ENCODE data around the gene ZNF44.

The ZNF44 gene

DNA sequence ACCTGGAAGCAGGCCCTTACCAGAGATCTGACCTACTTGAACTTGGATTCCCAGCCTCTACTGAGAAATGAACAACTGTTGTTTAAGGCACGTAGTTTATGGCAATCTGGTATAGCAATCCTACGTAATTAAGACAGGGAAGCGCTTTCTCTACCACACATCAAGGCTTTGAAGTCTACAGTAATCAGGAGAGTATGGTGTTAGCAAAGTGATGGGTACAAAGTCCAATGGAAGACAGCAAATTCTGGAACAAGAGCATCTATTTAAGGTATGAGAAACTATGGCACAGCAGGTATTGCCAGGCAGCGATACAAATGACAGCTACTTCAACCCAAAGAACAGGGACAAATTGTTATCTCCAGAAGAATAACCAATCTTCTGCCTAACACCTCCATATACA is 35.7 kb upstream of the ZNF44 start:
- Histone ChIP-seq H3K14ac (ENCODE audit: low read length) (no peak overlapping the region), H3K23ac (ENCODE audit: low read length) (no peak overlapping the region), H3K79me1 (ENCODE audit: low read length) (peaks cover 7% of the 10 kb centered on the region), H3K4me2 (ENCODE audit: low read length) (no peak overlapping the region), H3K36me3 (ENCODE audit: control insufficient read depth in 1 of 2, insufficient read depth in 2 of 2, low read length in 2 of 2) (no peaks in the 10 kb centered on the region), H2AFZ (ENCODE audit: insufficient read depth, low read length, poor library complexity) (no peak overlapping the region), H3K4me3 (ENCODE audit: low read depth, low read length) (no peak overlapping the region), H3K79me2 (ENCODE audit: control insufficient read depth, insufficient read depth, low read length, poor library complexity) (peaks cover 4% of the 10 kb centered on the region), H3K4me1 (ENCODE audit: control insufficient read depth in 1 of 2, insufficient read depth in 2 of 2, low read length in 2 of 2) (peaks cover 6 to 13% of the 10 kb centered on the region in 2 experiments), H4K91ac (ENCODE audit: low read depth, low read length) (no peak overlapping the region), H3K9me3 (ENCODE audit: insufficient read depth, low read depth, low read length) (no peaks in the 10 kb centered on the region), H2BK12ac (ENCODE audit: low read length) (no peak overlapping the region), H3K27me3 (ENCODE audit: insufficient read depth, low read length) (no peaks in the 10 kb centered on the region), H3K4ac (ENCODE audit: low read depth, low read length) (no peak overlapping the region), H4K12ac (ENCODE audit: low read depth, low read length) (no peak overlapping the region), H2BK120ac (ENCODE audit: insufficient read depth, low read length, poor library complexity) (no peak overlapping the region), H3K9ac (ENCODE audit: low read length) (no peak overlapping the region), H4K8ac (ENCODE audit: low read depth, low read length) (no peak overlapping the region), H3K18ac (ENCODE audit: low read length) (no peak overlapping the region), H2BK5ac (ENCODE audit: low read depth, low read length, poor library complexity) (no peak overlapping the region), H2AK5ac (ENCODE audit: low read length) (no peak overlapping the region), H3K27ac (ENCODE audit: low read depth, low read length) (no peak overlapping the region)
- WGBS (ENCODE audit: extremely low coverage, insufficient coverage, insufficient read length) = no CpG with 5 or more reads among the region's 4 CpGs
- no peak for DNase-seq

DNA sequence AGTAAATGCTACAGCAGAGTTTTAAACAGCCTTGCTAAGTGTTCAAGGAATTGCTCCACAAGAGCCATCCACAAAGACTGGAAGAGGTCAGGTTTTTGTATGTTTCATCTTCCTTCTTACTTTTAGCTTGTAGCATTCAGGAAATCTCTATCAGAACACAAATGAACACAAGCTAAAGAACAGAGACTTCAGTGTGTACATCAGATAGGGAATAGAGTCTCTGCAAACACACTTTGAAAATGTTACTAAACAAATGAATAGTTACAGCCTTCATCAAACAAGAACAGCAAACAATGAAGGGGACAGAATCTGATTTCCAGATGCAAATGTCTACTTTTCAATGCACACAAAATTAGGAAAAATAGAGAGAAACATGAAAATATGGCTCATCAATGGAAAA is 31.0 kb upstream of the ZNF44 start:
- no peak overlapping the region for H3K18ac ChIP-seq (ENCODE audit: low read length)
- no peak overlapping the region for H3K4ac ChIP-seq (ENCODE audit: low read depth, low read length)
- H2BK5ac ChIP-seq (ENCODE audit: low read depth, low read length, poor library complexity) = no peak overlapping the region
- H4K12ac ChIP-seq (ENCODE audit: low read depth, low read length) = no peak overlapping the region
- no peak overlapping the region for H2AK5ac ChIP-seq (ENCODE audit: low read length)
- no peak overlapping the region for H3K27ac ChIP-seq (ENCODE audit: low read depth, low read length)
- no peak overlapping the region for H3K23ac ChIP-seq (ENCODE audit: low read length)
- H3K79me2 ChIP-seq (ENCODE audit: control insufficient read depth, insufficient read depth, low read length, poor library complexity) = no peaks in the 10 kb centered on the region
- peaks cover 3 to 8% of the 10 kb centered on the region in 2 experiments for H3K36me3 ChIP-seq (ENCODE audit: control insufficient read depth in 1 of 2, insufficient read depth in 2 of 2, low read length in 2 of 2)
- H3K27me3 ChIP-seq (ENCODE audit: insufficient read depth, low read length) = no peaks in the 10 kb centered on the region
- no peaks in the 10 kb centered on the region for H3K79me1 ChIP-seq (ENCODE audit: low read length)
- no peak overlapping the region for H2BK12ac ChIP-seq (ENCODE audit: low read length)
- no peak overlapping the region for H4K8ac ChIP-seq (ENCODE audit: low read depth, low read length)
- H2AFZ ChIP-seq (ENCODE audit: insufficient read depth, low read length, poor library complexity) = no peak overlapping the region
- no peak overlapping the region for H3K4me3 ChIP-seq (ENCODE audit: low read depth, low read length)
- H3K14ac ChIP-seq (ENCODE audit: low read length) = no peak overlapping the region
- no peak overlapping the region for H4K91ac ChIP-seq (ENCODE audit: low read depth, low read length)
- H2BK120ac ChIP-seq (ENCODE audit: insufficient read depth, low read length, poor library complexity) = no peak overlapping the region
- H3K9ac ChIP-seq (ENCODE audit: low read length) = no peak overlapping the region
- DNase-seq = no peak
- no peak overlapping the region for H3K4me2 ChIP-seq (ENCODE audit: low read length)
- peaks cover 7% of the 10 kb centered on the region for H3K9me3 ChIP-seq (ENCODE audit: insufficient read depth, low read depth, low read length)
- no peaks in the 10 kb centered on the region for H3K4me1 ChIP-seq (ENCODE audit: control insufficient read depth in 1 of 2, insufficient read depth in 2 of 2, low read length in 2 of 2)

DNA sequence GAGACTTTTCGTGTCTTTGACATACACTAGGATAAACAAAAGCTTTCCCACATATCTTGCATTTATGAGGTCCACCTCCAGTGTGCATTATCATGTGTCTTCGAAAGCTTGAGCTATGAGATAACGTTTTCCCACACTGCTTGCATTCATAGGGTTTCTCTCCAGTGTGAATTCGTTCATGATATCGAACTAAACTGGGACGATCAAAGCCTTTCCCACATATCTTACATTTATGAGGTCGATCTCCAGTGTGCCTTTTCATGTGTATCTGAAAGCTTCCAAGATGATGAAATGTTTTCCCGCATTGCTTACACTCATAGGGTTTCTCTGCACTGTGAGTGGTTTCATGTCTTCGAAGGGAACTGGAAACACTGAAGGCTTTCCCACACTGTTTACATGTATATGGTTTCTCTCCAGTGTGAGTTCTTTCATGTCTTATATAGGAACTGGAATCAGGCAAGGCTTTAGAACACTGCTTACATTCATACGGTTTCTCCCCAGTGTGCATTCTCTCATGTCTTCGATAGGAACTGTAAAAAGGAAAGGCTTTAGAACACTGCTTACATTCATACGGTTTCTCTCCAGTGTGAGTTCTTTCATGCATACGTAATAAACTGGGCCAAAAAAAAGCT is 24.2 kb upstream of the ZNF44 start:
- peaks cover 14% of the 10 kb centered on the region for H3K9me3 ChIP-seq (ENCODE audit: insufficient read depth, low read depth, low read length)
- no peak overlapping the region for H3K23ac ChIP-seq (ENCODE audit: low read length)
- H3K36me3 ChIP-seq (ENCODE audit: control insufficient read depth in 1 of 2, insufficient read depth in 2 of 2, low read length in 2 of 2) = peaks cover 18 to 22% of the 10 kb centered on the region in 2 experiments
- H2BK5ac ChIP-seq (ENCODE audit: low read depth, low read length, poor library complexity) = no peak overlapping the region
- no CpG with 5 or more reads among the region's 13 CpGs for WGBS (ENCODE audit: extremely low coverage, insufficient coverage, insufficient read length)
- no peaks in the 10 kb centered on the region for H3K79me1 ChIP-seq (ENCODE audit: low read length)
- no peak overlapping the region for H4K91ac ChIP-seq (ENCODE audit: low read depth, low read length)
- no peaks in the 10 kb centered on the region for H3K27me3 ChIP-seq (ENCODE audit: insufficient read depth, low read length)
- no peak overlapping the region for H2AFZ ChIP-seq (ENCODE audit: insufficient read depth, low read length, poor library complexity)
- no peak for DNase-seq
- no peak overlapping the region for H3K4ac ChIP-seq (ENCODE audit: low read depth, low read length)
- H3K9ac ChIP-seq (ENCODE audit: low read length) = no peak overlapping the region
- no peak overlapping the region for H2BK120ac ChIP-seq (ENCODE audit: insufficient read depth, low read length, poor library complexity)
- H3K18ac ChIP-seq (ENCODE audit: low read length) = no peak overlapping the region
- H3K79me2 ChIP-seq (ENCODE audit: control insufficient read depth, insufficient read depth, low read length, poor library complexity) = no peaks in the 10 kb centered on the region
- no peak overlapping the region for H2AK5ac ChIP-seq (ENCODE audit: low read length)
- H4K12ac ChIP-seq (ENCODE audit: low read depth, low read length) = no peak overlapping the region
- no peak overlapping the region for H2BK12ac ChIP-seq (ENCODE audit: low read length)
- no peak overlapping the region for H3K27ac ChIP-seq (ENCODE audit: low read depth, low read length)
- no peaks in the 10 kb centered on the region for H3K4me1 ChIP-seq (ENCODE audit: control insufficient read depth in 1 of 2, insufficient read depth in 2 of 2, low read length in 2 of 2)
- H3K4me3 ChIP-seq (ENCODE audit: low read depth, low read length) = no peak overlapping the region
- H4K8ac ChIP-seq (ENCODE audit: low read depth, low read length) = no peak overlapping the region
- H3K14ac ChIP-seq (ENCODE audit: low read length) = no peak overlapping the region
- H3K4me2 ChIP-seq (ENCODE audit: low read length) = no peak overlapping the region

DNA sequence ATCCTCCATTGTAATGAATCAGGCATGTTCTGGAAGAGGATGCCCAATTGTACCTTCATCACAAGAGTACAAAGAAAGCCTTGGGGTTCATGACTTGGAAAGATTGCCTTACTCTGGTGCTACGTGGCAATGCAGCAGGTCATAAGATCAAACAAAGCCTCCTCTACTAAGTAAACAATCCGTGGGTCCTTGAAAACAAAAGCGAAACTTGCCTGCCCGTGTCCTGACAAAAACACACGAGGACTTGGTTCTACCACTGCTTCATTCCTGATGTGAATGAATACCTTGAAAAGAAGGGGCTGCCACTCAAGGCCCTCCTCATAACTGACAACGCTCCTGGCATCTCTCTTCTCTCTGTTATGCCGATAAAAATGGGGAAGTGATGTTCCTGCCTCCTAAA is 19.9 kb upstream of the ZNF44 start:
- H3K4me2 ChIP-seq (ENCODE audit: low read length) = no peak overlapping the region
- no peak overlapping the region for H2AK5ac ChIP-seq (ENCODE audit: low read length)
- H3K79me1 ChIP-seq (ENCODE audit: low read length) = no peaks in the 10 kb centered on the region
- no peak overlapping the region for H3K14ac ChIP-seq (ENCODE audit: low read length)
- no peak overlapping the region for H4K91ac ChIP-seq (ENCODE audit: low read depth, low read length)
- H3K27ac ChIP-seq (ENCODE audit: low read depth, low read length) = no peak overlapping the region
- H3K4ac ChIP-seq (ENCODE audit: low read depth, low read length) = no peak overlapping the region
- H3K27me3 ChIP-seq (ENCODE audit: insufficient read depth, low read length) = no peaks in the 10 kb centered on the region
- H3K4me1 ChIP-seq (ENCODE audit: control insufficient read depth in 1 of 2, insufficient read depth in 2 of 2, low read length in 2 of 2) = no peaks in the 10 kb centered on the region
- no peak overlapping the region for H3K9ac ChIP-seq (ENCODE audit: low read length)
- no peak overlapping the region for H3K4me3 ChIP-seq (ENCODE audit: low read depth, low read length)
- no peak overlapping the region for H3K23ac ChIP-seq (ENCODE audit: low read length)
- H3K18ac ChIP-seq (ENCODE audit: low read length) = no peak overlapping the region
- H2BK120ac ChIP-seq (ENCODE audit: insufficient read depth, low read length, poor library complexity) = no peak overlapping the region
- peaks cover 5% of the 10 kb centered on the region for H3K9me3 ChIP-seq (ENCODE audit: insufficient read depth, low read depth, low read length)
- no peak overlapping the region for H2BK12ac ChIP-seq (ENCODE audit: low read length)
- H2BK5ac ChIP-seq (ENCODE audit: low read depth, low read length, poor library complexity) = no peak overlapping the region
- DNase-seq = no peak
- peaks cover 5 to 12% of the 10 kb centered on the region in 2 experiments for H3K36me3 ChIP-seq (ENCODE audit: control insufficient read depth in 1 of 2, insufficient read depth in 2 of 2, low read length in 2 of 2)
- no peaks in the 10 kb centered on the region for H3K79me2 ChIP-seq (ENCODE audit: control insufficient read depth, insufficient read depth, low read length, poor library complexity)
- no peak overlapping the region for H2AFZ ChIP-seq (ENCODE audit: insufficient read depth, low read length, poor library complexity)
- no peak overlapping the region for H4K8ac ChIP-seq (ENCODE audit: low read depth, low read length)
- WGBS (ENCODE audit: extremely low coverage, insufficient coverage, insufficient read length) = no CpG with 5 or more reads among the region's 7 CpGs
- no peak overlapping the region for H4K12ac ChIP-seq (ENCODE audit: low read depth, low read length)

Measured in trophoblast cell (in vitro differentiated cells and primary cell).